ENCODE measurements around the gene UGT1A4.
"Not testable (repeated sequence)": the region's sequence is repeated elsewhere in the genome, so short reads cannot be mapped to it uniquely, and the experiment has no call there.

The UGT1A4 gene

DNA sequence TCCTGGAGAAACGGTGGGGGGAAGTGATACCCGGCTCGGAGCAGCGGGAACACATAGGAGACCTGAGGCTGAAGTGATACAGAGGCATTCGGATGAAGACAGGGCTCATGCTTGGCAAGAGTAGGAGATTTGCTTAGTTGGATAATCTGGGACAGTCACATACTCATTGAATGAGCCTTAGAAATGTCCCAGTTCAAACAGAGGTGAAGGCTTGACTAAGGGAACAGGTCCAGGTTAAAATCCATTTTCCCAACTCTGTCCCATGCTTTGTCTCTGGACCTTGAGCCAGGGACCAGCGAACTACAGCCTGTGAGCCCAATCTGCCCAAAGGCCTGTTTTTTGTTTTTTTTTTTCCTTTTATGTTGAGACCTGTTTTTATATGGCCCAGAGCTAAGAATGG is 24.6 kb upstream of the UGT1A4 start:
- no peak for TF ChIP-seq CTCF (conservative IDR thresholded peaks at IDR 0.05; ENCODE audit: control insufficient read depth, insufficient read depth, low read depth, low read length)
- H3K4me3 ChIP-seq (ENCODE audit: control insufficient read depth, low read depth, low read length), result no peak overlapping the region
- DNase-seq (ENCODE audit: low read depth), result no peak

DNA sequence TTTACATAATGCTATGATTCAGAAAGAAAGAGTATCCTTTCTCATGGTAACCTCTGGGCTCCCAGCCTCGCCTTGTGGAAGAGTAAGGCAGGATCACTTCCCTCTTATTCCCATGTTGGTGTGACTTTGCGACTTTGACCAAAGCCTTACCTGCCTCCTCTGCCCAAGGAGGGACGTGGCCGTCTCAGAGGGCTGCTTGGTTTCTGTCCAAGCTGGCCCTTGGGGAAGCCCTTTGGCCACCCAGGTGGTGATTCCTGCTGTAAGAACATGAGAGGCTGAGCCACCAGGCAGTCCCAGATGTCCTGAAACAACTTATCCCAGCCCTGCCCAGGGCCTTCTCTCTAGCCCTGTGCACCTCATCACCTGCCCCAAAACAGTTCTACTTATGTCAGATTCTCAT is 19.8 kb upstream of the UGT1A4 start:
- TF ChIP-seq CTCF (conservative IDR thresholded peaks at IDR 0.05; ENCODE audit: control insufficient read depth, insufficient read depth, low read depth, low read length), result no peak
- H3K4me3 ChIP-seq (ENCODE audit: control insufficient read depth, low read depth, low read length), result no peak overlapping the region
- no peak for DNase-seq (ENCODE audit: low read depth)

DNA sequence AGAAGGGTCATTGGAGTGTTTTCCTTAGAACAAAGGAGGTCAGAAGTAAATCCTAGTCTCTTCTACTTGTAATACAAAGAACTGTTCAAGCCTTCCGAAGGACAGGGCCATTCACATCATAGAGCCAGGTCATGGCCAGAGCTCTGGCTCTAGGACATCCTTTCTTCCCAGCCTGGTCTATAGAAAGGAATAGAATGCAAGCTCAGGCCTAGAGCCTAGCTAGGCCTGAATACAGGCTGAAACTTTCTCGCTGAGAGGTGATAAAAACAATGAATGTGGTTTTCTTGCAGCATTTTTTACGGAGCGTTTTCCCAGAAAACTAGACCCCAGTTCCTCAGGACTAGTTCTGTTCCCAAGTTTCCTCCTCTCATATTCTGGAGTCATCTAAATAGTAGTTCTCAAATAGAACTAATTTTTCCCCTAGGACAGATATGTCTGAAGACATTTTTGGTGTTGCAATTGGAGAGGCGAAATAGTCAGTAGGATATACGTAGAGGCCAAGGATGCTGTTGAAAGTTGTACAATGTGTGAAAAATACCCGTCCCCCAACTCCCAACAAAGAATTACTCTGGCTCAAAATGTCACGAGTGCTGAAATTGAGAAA is 19.0 kb upstream of the UGT1A4 start:
- TF ChIP-seq CTCF (conservative IDR thresholded peaks at IDR 0.05; ENCODE audit: control insufficient read depth, insufficient read depth, low read depth, low read length), result no peak
- no peak overlapping the region for H3K4me3 ChIP-seq (ENCODE audit: control insufficient read depth, low read depth, low read length)
- no peak for DNase-seq (ENCODE audit: low read depth)

GRCh38 chr2:233700028-233700635 is 18.4 kb upstream of the UGT1A4 start:
- no peak overlapping the region for H3K4me3 ChIP-seq (ENCODE audit: control insufficient read depth, low read depth, low read length)
- DNase-seq (ENCODE audit: low read depth), result no peak
- no peak for TF ChIP-seq CTCF (conservative IDR thresholded peaks at IDR 0.05; ENCODE audit: control insufficient read depth, insufficient read depth, low read depth, low read length)

GRCh38 chr2:233700842-233701241 is 17.7 kb upstream of the UGT1A4 start:
- DNase-seq (ENCODE audit: low read depth); H3K4me3 ChIP-seq (ENCODE audit: control insufficient read depth, low read depth, low read length): not testable (repeated sequence)

- DNase-seq (ENCODE audit: low read depth), result no peak
- no peak for TF ChIP-seq CTCF (conservative IDR thresholded peaks at IDR 0.05; ENCODE audit: control insufficient read depth, insufficient read depth, low read depth, low read length)
- no peak overlapping the region for H3K4me3 ChIP-seq (ENCODE audit: control insufficient read depth, low read depth, low read length)
Observed at GRCh38 chr2:233702238-233702637, 16.3 kb upstream of the UGT1A4 start.

GRCh38 chr2:233705911-233706506 is 12.5 kb upstream of the UGT1A4 start:
- no peak overlapping the region for H3K4me3 ChIP-seq (ENCODE audit: control insufficient read depth, low read depth, low read length)
- DNase-seq (ENCODE audit: low read depth), result no peak
- no peak for TF ChIP-seq CTCF (conservative IDR thresholded peaks at IDR 0.05; ENCODE audit: control insufficient read depth, insufficient read depth, low read depth, low read length)
